Mucosa of descending colon (tissue), 3 donors: Measurements from ENCODE around the gene PLCB4. TPM values are rescaled to one million over a fixed set of nuclear protein-coding genes. Genes with fewer than 3 reads are reported as not detected.
"Not testable (repeated sequence)": the region's sequence is repeated elsewhere in the genome, so short reads cannot be mapped to it uniquely, and the experiment has no call there.

Experiments
- ATAC-seq: fragments of 200-7000 bp; cut with Tn5 transposase; one replicate; pipeline ENCODE4 v1.9.1; 2020; ENCODE audit warnings: mild to moderate bottlenecking, moderate library complexity
- DNase-seq, 3 donors: peaks; one replicate each; pipeline ENCODE4 v3.0.0-alpha.2; 2020
- H3K36me3 ChIP-seq: fragments of 200-600 bp; one replicate; pipeline ENCODE4 v1.8.0; 2021; ENCODE audit warnings: low read depth, mild to moderate bottlenecking
- H3K4me1 ChIP-seq: fragments of 200-600 bp; one replicate; pipeline ENCODE4 v1.8.0; 2021; ENCODE audit warnings: low read depth, mild to moderate bottlenecking
- H3K4me3 ChIP-seq: fragments of 200-600 bp; one replicate; pipeline ENCODE4 v1.8.0; 2021; ENCODE audit warnings: mild to moderate bottlenecking
- H3K9me3 ChIP-seq: fragments of 200-600 bp; one replicate; pipeline ENCODE4 v1.8.0; 2021; ENCODE audit warnings: mild to moderate bottlenecking
- CTCF ChIP-seq: fragments of 200-600 bp; IDR thresholded peaks from one replicate; pipeline ENCODE4 v1.8.0; 2022; ENCODE audit warnings: antibody characterized with exemption, mild to moderate bottlenecking
- intact Hi-C, 2 donors: fragments of 100-400 bp; cut with DNase I in 1 of 2; cut with micrococcal nuclease in 1 of 2; formaldehyde crosslinking; loops; one replicate each; pipeline versions ENCODE4 v1.11.0 to v1.11.1; 2022; cut with DNase I, micrococcal nuclease
- total RNA-seq, 3 donors: library from RNA; stranded (reverse); fragmentation: NEBNext Ultra II Directional in 2 of 3; extraction: Animal tissue kit (Norgen Biotek cat#: 25700) in 2 of 3; gene quantifications; one replicate each; pipeline versions ENCODE4 v1.2.1 to v1.2.4, GENCODE V29; 2021 to 2023
- donor health status: DM: no; HTN: no; CAD: no; lungs with moderate emphysema.
- donor health status: DM: no; HTN: no; CAD: no.
- donor health status: DM: no; HTN: yes; CAD: no.

PLCB4 gene
- total RNA-seq, 3 donors from 2014 or later: 37.8 to 55.0 (median 51.2) TPM

- TF ChIP-seq CTCF: no peak
- no peak overlapping the region for H3K4me3 ChIP-seq
- no peak for DNase-seq
- no peaks in the 10 kb centered on the region for H3K4me1 ChIP-seq
- no peaks in the 10 kb centered on the region for H3K36me3 ChIP-seq
- H3K9me3 ChIP-seq: peaks cover 3% of the 10 kb centered on the region
- no peak for ATAC-seq
- intact Hi-C loops: no loop called here
Observed at GRCh38 chr20:9043364-9043763, 25.5 kb upstream of the PLCB4 start.

DNA sequence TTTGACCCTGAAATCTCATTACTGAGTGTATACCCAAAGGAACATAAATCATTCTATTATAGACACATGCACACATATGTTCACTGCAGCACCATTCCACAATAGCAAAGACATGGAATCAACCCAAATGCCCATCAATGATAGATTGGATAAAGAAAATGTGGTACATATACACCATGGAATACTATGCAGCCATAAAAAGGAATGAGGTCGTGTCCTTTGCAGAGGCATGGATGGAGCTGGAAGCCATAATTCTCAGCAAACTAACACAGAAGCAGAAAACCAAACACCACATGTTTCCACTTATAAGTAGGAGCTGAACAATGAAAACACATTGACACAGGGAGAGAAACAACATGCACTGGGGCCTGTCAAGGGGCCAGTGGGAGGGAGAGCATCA is 21.0 kb upstream of the PLCB4 start:
- H3K4me3 ChIP-seq, DNase-seq, ATAC-seq, H3K9me3 ChIP-seq, intact Hi-C loops, H3K36me3 ChIP-seq, H3K4me1 ChIP-seq: not testable (repeated sequence)

- peak; percentile 82 for ATAC-seq
Observed at GRCh38 chr20:9051508-9051907, 17.4 kb upstream of the PLCB4 start.

DNA sequence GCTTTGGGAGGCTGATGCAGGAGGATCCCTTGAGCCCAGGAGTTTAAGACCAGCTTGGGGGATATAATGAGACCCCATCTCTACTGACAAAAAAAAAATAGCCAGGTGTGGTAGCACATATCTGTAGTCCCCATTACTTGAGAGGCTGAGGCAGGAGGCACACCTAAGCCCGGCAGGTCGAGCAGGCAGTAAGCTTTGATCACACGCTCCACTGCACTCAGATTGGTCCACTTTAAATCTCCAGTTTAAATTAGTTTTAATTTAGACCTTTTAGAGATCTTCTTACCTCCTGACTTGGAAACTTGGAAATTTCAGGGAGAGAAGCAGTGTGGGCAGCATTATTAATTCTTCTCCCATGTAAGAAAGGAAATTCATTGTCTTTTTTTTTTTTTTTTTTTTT is 16.8 kb upstream of the PLCB4 start:
- DNase-seq (no peak), ATAC-seq (no peak)
- no peak for TF ChIP-seq CTCF
- intact Hi-C loops: no loop called here
- Histone ChIP-seq H3K4me1 (no peaks in the 10 kb centered on the region), H3K9me3 (peaks cover 3% of the 10 kb centered on the region), H3K4me3 (no peak overlapping the region), H3K36me3 (no peaks in the 10 kb centered on the region)

More at GRCh38 chr20:9051508-9051907, 17.4 kb upstream of the PLCB4 start:
- TF ChIP-seq CTCF: no peak
- Histone ChIP-seq H3K36me3 (no peaks in the 10 kb centered on the region), H3K4me3 (no peak overlapping the region), H3K4me1 (no peaks in the 10 kb centered on the region), H3K9me3 (peaks cover 3% of the 10 kb centered on the region)
- DNase-seq: no peak
- intact Hi-C loops: no loop called here

GRCh38 chr20:9053108-9053507 is 15.8 kb upstream of the PLCB4 start:
- no peak overlapping the region for H3K4me3 ChIP-seq
- intact Hi-C loops: no loop called here
- ATAC-seq: no peak
- no peaks in the 10 kb centered on the region for H3K36me3 ChIP-seq
- no peak for TF ChIP-seq CTCF
- H3K4me1 ChIP-seq: no peaks in the 10 kb centered on the region
- peaks cover 2% of the 10 kb centered on the region for H3K9me3 ChIP-seq
- DNase-seq: no peak

DNA sequence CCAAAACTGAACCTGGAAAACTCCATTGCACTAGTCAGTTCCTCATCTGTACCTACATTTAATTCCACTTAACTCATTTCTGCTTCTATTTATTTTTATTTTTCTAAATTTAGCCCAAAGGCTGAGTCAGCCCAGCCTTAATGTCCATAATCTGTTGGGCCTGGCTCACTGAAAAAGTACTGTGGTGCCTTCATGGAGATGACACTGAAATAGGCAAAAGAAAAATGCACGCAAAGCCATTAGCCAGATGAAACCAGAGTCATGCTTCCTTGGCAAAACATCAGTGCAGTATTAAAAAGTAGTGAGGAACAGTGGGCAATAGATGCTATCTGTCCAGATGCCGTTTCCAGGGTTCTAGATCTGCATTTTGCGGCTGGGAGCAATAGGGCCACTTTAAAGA is 14.7 kb upstream of the PLCB4 start:
- DNase-seq (no peak), ATAC-seq (no peak)
- intact Hi-C loops: no loop called here
- TF ChIP-seq CTCF: no peak
- Histone ChIP-seq H3K4me3 (no peak overlapping the region), H3K9me3 (no peaks in the 10 kb centered on the region), H3K36me3 (no peaks in the 10 kb centered on the region), H3K4me1 (no peaks in the 10 kb centered on the region)
